DOHH2 (cell line): ENCODE results near the gene GNB1L.

Experiments
- H3F3A ChIP-seq: fragments of 200-600 bp; sonication (generic), shearing (Covaris generic); 2 replicates; pipeline ENCODE4 v1.6.0; 2016; ENCODE audit warnings: antibody characterized with exemption, mild to moderate bottlenecking; ENCODE audit not compliant: control insufficient read depth, insufficient read depth
- H3K27ac ChIP-seq: fragments of 200-600 bp; sonication (generic); 2 replicates; pipeline ENCODE4 v1.5.1; 2014; ENCODE audit warnings: low read depth, mild to moderate bottlenecking, low read length, moderate library complexity
- H3K27me3 ChIP-seq: fragments of 200-600 bp; sonication (generic); 2 replicates; pipeline ENCODE4 v1.6.1; 2014; ENCODE audit warnings: mild to moderate bottlenecking, low read length, mixed read lengths; ENCODE audit not compliant: control insufficient read depth
- H3K36me3 ChIP-seq: fragments of 200-600 bp; sonication (generic); 2 replicates; pipeline ENCODE4 v1.6.1; 2014; ENCODE audit warnings: mild to moderate bottlenecking, low read length, moderate library complexity, mixed read lengths; ENCODE audit not compliant: control insufficient read depth
- H3K4me1 ChIP-seq: fragments of 200-600 bp; sonication (generic); 2 replicates; pipeline ENCODE4 v1.6.1; 2014; ENCODE audit warnings: mild to moderate bottlenecking, low read length, mixed read lengths; ENCODE audit not compliant: control insufficient read depth
- H3K4me2 ChIP-seq: fragments of 200-600 bp; sonication (generic); 2 replicates; pipeline ENCODE4 v1.6.0; 2014; ENCODE audit warnings: mild to moderate bottlenecking, low read length, moderate library complexity
- H3K4me3 ChIP-seq: fragments of 200-600 bp; sonication (generic); 2 replicates; pipeline ENCODE4 v1.5.1; 2014; ENCODE audit warnings: mild to moderate bottlenecking, low read length, mixed read lengths
- H3K79me2 ChIP-seq: fragments of 200-600 bp; sonication (generic); 2 replicates; pipeline ENCODE4 v1.6.1; 2014; ENCODE audit warnings: mild to moderate bottlenecking, low read length, mixed read lengths; ENCODE audit not compliant: control insufficient read depth
- H3K9me2 ChIP-seq: fragments of 200-600 bp; sonication (generic); replicated peaks from 2 replicates; pipeline ENCODE4 v1.6.1; 2014; ENCODE audit warnings: mild to moderate bottlenecking, low read length, mixed read lengths; ENCODE audit not compliant: control insufficient read depth
- H3K9me3 ChIP-seq: fragments of 200-600 bp; sonication (generic); 2 replicates; pipeline ENCODE4 v1.6.1; 2014; ENCODE audit warnings: antibody characterized with exemption, low read length, mixed read lengths; ENCODE audit not compliant: control insufficient read depth, insufficient read depth
- H4K20me1 ChIP-seq: fragments of 200-600 bp; sonication (generic); 2 replicates; pipeline ENCODE4 v1.6.0; 2014; ENCODE audit warnings: low read depth, mild to moderate bottlenecking, antibody characterized with exemption, low read length, moderate library complexity; ENCODE audit not compliant: control insufficient read depth, insufficient read depth
- EZH2phosphoT487 ChIP-seq: fragments of 200-600 bp; sonication (generic); IDR thresholded peaks from 2 replicates; pipeline ENCODE4 v1.6.1; 2017; ENCODE audit warnings: borderline replicate concordance, mild to moderate bottlenecking, antibody characterized with exemption, low read length, moderate library complexity, mixed read lengths
- TF ChIP-seq, protein P1 (sequence below): fragments of 200-600 bp; sonication (generic); IDR thresholded peaks from one replicate; pipeline ENCODE4 v1.5.1; 2014; ENCODE audit warnings: antibody characterized with exemption, mild to moderate bottlenecking, low read depth, low read length; ENCODE audit not compliant: poor library complexity, severe bottlenecking

GNB1L gene

DNA sequence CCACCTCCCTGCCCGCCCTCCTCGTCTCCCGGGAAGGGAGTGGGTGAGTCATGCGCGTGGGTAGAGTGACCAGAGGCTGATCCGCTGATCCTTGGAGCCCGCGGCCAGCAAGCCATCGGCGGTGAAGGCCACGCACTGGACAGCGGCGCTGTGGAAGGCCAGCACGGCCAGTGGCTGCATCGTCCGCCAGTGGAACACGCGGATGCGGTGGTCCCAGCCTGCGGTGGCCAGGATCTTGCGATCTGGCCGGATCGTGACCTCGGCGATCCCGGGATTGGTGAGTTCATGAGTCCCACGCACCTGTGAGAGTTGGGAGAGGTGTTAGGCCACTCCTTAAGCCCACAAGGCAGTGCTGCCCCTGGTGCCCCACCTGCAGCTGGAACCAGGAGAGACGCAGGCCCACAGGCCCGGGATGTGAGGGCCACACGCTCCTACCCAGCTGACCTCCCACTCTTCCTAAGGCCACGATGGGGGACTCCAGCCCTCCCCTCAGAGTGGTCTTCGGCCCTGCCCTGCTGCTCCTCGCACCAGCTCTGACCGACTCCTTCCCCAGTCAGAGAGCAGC lies 65.9 kb downstream of the GNB1L start:
- no peaks in the 10 kb centered on the region for H3K9me3 ChIP-seq
- TF ChIP-seq, protein P1, sequence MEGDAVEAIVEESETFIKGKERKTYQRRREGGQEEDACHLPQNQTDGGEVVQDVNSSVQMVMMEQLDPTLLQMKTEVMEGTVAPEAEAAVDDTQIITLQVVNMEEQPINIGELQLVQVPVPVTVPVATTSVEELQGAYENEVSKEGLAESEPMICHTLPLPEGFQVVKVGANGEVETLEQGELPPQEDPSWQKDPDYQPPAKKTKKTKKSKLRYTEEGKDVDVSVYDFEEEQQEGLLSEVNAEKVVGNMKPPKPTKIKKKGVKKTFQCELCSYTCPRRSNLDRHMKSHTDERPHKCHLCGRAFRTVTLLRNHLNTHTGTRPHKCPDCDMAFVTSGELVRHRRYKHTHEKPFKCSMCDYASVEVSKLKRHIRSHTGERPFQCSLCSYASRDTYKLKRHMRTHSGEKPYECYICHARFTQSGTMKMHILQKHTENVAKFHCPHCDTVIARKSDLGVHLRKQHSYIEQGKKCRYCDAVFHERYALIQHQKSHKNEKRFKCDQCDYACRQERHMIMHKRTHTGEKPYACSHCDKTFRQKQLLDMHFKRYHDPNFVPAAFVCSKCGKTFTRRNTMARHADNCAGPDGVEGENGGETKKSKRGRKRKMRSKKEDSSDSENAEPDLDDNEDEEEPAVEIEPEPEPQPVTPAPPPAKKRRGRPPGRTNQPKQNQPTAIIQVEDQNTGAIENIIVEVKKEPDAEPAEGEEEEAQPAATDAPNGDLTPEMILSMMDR = no peak
- TF ChIP-seq EZH2phosphoT487 = no peak
- H3K9me2 ChIP-seq = no peaks in the 10 kb centered on the region
- H4K20me1 ChIP-seq = no peaks in the 10 kb centered on the region
- H3K4me3 ChIP-seq = no peak overlapping the region
- no peaks in the 10 kb centered on the region for H3K4me1 ChIP-seq
- no peaks in the 10 kb centered on the region for H3K36me3 ChIP-seq
- no peaks in the 10 kb centered on the region for H3K27me3 ChIP-seq
- no peak overlapping the region for H3K4me2 ChIP-seq
- H3K27ac ChIP-seq = no peak overlapping the region
- H3F3A ChIP-seq = no peaks in the 10 kb centered on the region
- H3K79me2 ChIP-seq = no peaks in the 10 kb centered on the region

DNA sequence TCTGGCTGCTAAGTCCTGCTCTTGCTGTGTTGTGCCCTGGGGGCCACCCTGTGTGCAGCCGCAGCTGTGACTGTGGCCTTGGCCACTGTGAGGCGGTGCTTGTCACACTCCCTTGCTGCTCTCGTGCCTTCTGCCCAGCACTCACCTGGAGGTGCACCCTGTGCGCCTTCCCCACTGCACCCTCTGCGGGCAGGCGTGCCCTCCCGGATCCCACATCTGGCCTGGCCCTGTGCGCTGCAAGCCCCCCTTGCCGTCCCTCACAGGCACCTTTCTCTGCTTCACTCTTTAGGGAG lies 66.9 kb downstream of the GNB1L start:
- H3K9me3 ChIP-seq = no peaks in the 10 kb centered on the region
- H3K4me1 ChIP-seq = no peaks in the 10 kb centered on the region
- H3F3A ChIP-seq = no peaks in the 10 kb centered on the region
- H3K4me3 ChIP-seq = no peak overlapping the region
- H4K20me1 ChIP-seq = no peaks in the 10 kb centered on the region
- no peak overlapping the region for H3K27ac ChIP-seq
- no peak overlapping the region for H3K4me2 ChIP-seq
- H3K9me2 ChIP-seq = no peaks in the 10 kb centered on the region
- H3K79me2 ChIP-seq = no peaks in the 10 kb centered on the region
- H3K36me3 ChIP-seq = no peaks in the 10 kb centered on the region
- no peaks in the 10 kb centered on the region for H3K27me3 ChIP-seq
- no peak for TF ChIP-seq EZH2phosphoT487

DNA sequence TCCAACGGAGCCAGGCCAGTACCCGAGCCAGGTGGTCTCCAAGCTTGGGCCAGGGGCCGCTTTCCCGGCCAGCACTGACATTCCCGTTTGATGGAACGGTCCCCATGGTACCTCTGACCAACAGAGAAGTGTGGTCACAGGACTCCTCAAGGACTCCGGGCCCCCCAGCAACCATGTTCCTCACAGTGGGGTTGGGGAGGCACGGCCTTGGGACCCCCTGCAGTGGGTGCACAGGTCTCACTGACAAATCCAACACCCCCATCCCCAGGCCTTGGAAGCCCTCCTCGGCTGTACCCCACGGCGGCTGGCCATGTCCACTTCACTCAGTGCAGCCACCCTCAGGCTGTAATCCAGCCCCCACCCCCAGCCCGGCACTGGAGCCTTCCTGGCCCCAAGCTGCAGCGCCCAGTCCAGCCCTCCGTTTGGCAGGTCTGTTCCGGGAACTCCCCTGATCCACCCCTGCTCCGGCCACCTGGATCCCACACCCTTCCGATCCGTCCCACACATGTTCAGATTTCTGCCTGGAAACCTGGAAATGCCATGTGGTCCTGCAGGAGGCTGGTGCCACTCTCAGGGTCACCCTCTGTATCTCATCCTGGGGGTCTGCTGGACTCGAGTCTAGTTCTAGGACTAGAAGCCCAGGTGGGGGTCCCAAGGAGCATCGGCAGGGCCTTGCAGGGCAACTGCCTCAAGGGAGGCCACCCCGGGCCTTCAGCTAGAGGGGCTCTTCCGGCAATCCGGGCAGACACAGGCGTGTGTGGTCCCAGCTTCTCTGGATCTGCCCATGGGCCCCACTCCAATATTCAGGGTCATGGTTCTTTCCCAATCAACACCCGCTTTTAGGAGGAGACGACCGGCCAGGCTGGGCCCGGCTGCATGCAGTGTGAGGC lies 67.5 kb downstream of the GNB1L start:
- no peaks in the 10 kb centered on the region for H3K36me3 ChIP-seq
- H3K4me2 ChIP-seq = no peak overlapping the region
- H3K27ac ChIP-seq = no peak overlapping the region
- TF ChIP-seq EZH2phosphoT487 = no peak
- TF ChIP-seq, protein P1 = no peak
- H3F3A ChIP-seq = no peaks in the 10 kb centered on the region
- H3K4me1 ChIP-seq = no peaks in the 10 kb centered on the region
- no peaks in the 10 kb centered on the region for H3K27me3 ChIP-seq
- H4K20me1 ChIP-seq = no peaks in the 10 kb centered on the region
- H3K4me3 ChIP-seq = no peak overlapping the region
- no peaks in the 10 kb centered on the region for H3K9me3 ChIP-seq
- no peaks in the 10 kb centered on the region for H3K9me2 ChIP-seq
- H3K79me2 ChIP-seq = no peaks in the 10 kb centered on the region

DNA sequence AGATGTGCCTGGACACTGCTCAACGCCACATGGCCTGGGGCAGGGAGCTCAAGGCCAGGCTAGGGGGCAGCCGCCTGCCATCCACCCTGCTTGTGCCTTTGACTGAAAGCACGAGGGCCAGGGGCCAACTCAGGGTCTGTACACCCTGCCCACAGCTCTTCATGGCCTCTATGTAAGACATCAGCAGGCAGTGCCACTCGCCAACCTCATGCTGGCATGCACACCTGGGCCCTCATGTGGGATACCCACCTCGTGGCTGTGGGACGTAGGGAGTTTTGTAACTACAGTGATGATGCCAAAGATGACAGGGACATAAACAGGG lies 68.4 kb downstream of the GNB1L start:
- no peak for TF ChIP-seq EZH2phosphoT487
- TF ChIP-seq, protein P1 = no peak
- no peaks in the 10 kb centered on the region for H3K27me3 ChIP-seq
- H3K4me2 ChIP-seq = no peak overlapping the region
- no peaks in the 10 kb centered on the region for H3K9me2 ChIP-seq
- H3K27ac ChIP-seq = no peak overlapping the region
- H3K79me2 ChIP-seq = no peaks in the 10 kb centered on the region
- no peaks in the 10 kb centered on the region for H3F3A ChIP-seq
- no peak overlapping the region for H3K4me3 ChIP-seq
- no peaks in the 10 kb centered on the region for H3K9me3 ChIP-seq
- H3K4me1 ChIP-seq = no peaks in the 10 kb centered on the region
- H3K36me3 ChIP-seq = no peaks in the 10 kb centered on the region
- no peaks in the 10 kb centered on the region for H4K20me1 ChIP-seq
